ENCODE results near the gene IL10RA.

The IL10RA gene

GRCh38 chr11:118009864-118010737 is 23.9 kb downstream of the IL10RA start:
- DNase-seq (ENCODE audit: low spot score) (no peak), ATAC-seq (ENCODE audit: low read depth) (no peak)
- TF ChIP-seq, protein P1, sequence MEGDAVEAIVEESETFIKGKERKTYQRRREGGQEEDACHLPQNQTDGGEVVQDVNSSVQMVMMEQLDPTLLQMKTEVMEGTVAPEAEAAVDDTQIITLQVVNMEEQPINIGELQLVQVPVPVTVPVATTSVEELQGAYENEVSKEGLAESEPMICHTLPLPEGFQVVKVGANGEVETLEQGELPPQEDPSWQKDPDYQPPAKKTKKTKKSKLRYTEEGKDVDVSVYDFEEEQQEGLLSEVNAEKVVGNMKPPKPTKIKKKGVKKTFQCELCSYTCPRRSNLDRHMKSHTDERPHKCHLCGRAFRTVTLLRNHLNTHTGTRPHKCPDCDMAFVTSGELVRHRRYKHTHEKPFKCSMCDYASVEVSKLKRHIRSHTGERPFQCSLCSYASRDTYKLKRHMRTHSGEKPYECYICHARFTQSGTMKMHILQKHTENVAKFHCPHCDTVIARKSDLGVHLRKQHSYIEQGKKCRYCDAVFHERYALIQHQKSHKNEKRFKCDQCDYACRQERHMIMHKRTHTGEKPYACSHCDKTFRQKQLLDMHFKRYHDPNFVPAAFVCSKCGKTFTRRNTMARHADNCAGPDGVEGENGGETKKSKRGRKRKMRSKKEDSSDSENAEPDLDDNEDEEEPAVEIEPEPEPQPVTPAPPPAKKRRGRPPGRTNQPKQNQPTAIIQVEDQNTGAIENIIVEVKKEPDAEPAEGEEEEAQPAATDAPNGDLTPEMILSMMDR (IDR thresholded peaks at IDR 0.05; ENCODE audit: poor library complexity, severe bottlenecking), result no peak
- no peaks in the 10 kb centered on the region for H3K9me3 ChIP-seq (ENCODE audit: severe bottlenecking)
- H3K27ac ChIP-seq (ENCODE audit: poor library complexity, severe bottlenecking), result no peak overlapping the region
- no peaks in the 10 kb centered on the region for H3K36me3 ChIP-seq (ENCODE audit: low read depth)
- no peaks in the 10 kb centered on the region for H3K27me3 ChIP-seq (ENCODE audit: insufficient read depth, poor library complexity, severe bottlenecking)
- H3K4me3 ChIP-seq (ENCODE audit: severe bottlenecking), result no peak overlapping the region
- no peaks in the 10 kb centered on the region for H3K4me1 ChIP-seq (ENCODE audit: insufficient read depth, poor library complexity, severe bottlenecking)

- H3K27ac ChIP-seq (ENCODE audit: poor library complexity, severe bottlenecking), result no peak overlapping the region
- ATAC-seq (ENCODE audit: low read depth), result no peak
- H3K4me1 ChIP-seq (ENCODE audit: insufficient read depth, poor library complexity, severe bottlenecking), result no peaks in the 10 kb centered on the region
These were observed 24.7 kb downstream of the IL10RA start for GRCh38 chr11:118010738-118011461.

GRCh38 chr11:118012083-118012669 is 26.0 kb downstream of the IL10RA start:
- H3K4me1 ChIP-seq (ENCODE audit: insufficient read depth, poor library complexity, severe bottlenecking), result no peaks in the 10 kb centered on the region
- TF ChIP-seq, protein P1 (IDR thresholded peaks at IDR 0.05; ENCODE audit: poor library complexity, severe bottlenecking), result no peak
- no peak for DNase-seq (ENCODE audit: low spot score)
- ATAC-seq (ENCODE audit: low read depth), result peak; percentile 97
- no peak overlapping the region for H3K4me3 ChIP-seq (ENCODE audit: severe bottlenecking)
- no peaks in the 10 kb centered on the region for H3K27me3 ChIP-seq (ENCODE audit: insufficient read depth, poor library complexity, severe bottlenecking)
- no peak overlapping the region for H3K27ac ChIP-seq (ENCODE audit: poor library complexity, severe bottlenecking)
- no peaks in the 10 kb centered on the region for H3K9me3 ChIP-seq (ENCODE audit: severe bottlenecking)
- no peaks in the 10 kb centered on the region for H3K36me3 ChIP-seq (ENCODE audit: low read depth)

More at GRCh38 chr11:118010738-118011461, 24.7 kb downstream of the IL10RA start:
- DNase-seq (ENCODE audit: low spot score), result no peak
- TF ChIP-seq, protein P1 (IDR thresholded peaks at IDR 0.05; ENCODE audit: poor library complexity, severe bottlenecking), result no peak
- H3K27me3 ChIP-seq (ENCODE audit: insufficient read depth, poor library complexity, severe bottlenecking), result no peaks in the 10 kb centered on the region
- no peak overlapping the region for H3K4me3 ChIP-seq (ENCODE audit: severe bottlenecking)
- no peaks in the 10 kb centered on the region for H3K36me3 ChIP-seq (ENCODE audit: low read depth)
- no peaks in the 10 kb centered on the region for H3K9me3 ChIP-seq (ENCODE audit: severe bottlenecking)

DNA sequence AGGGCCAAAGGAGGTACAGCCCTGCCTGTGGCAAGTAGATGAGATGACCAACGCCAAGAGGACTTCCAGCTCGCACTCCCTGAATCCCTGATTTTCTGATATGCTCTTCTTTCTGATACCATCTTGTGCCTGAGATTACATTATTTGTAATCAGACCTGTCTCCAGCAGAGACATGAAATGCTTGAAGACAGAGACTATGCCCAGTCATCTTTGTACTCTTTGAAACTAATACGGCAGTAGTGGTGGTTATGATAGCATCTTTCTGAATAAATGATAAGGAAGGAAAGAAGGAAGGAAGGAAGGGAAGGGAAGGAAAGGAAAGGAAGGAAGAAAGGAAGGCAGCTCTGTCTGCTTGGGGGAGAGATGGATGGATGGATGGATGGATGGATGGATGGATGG is 27.8 kb downstream of the IL10RA start:
- TF ChIP-seq, protein P1 (IDR thresholded peaks at IDR 0.05; ENCODE audit: poor library complexity, severe bottlenecking), result no peak
- Histone ChIP-seq H3K27me3 (ENCODE audit: insufficient read depth, poor library complexity, severe bottlenecking) (peaks cover 3% of the 10 kb centered on the region), H3K9me3 (ENCODE audit: severe bottlenecking) (no peaks in the 10 kb centered on the region), H3K36me3 (ENCODE audit: low read depth) (no peaks in the 10 kb centered on the region), H3K4me1 (ENCODE audit: insufficient read depth, poor library complexity, severe bottlenecking) (no peaks in the 10 kb centered on the region), H3K27ac (ENCODE audit: poor library complexity, severe bottlenecking) (no peak overlapping the region), H3K4me3 (ENCODE audit: severe bottlenecking) (no peak overlapping the region)
- ATAC-seq (ENCODE audit: low read depth) (no peak), DNase-seq (ENCODE audit: low spot score) (no peak)
